ENCODE results near the gene MLN.

Gene MLN

DNA sequence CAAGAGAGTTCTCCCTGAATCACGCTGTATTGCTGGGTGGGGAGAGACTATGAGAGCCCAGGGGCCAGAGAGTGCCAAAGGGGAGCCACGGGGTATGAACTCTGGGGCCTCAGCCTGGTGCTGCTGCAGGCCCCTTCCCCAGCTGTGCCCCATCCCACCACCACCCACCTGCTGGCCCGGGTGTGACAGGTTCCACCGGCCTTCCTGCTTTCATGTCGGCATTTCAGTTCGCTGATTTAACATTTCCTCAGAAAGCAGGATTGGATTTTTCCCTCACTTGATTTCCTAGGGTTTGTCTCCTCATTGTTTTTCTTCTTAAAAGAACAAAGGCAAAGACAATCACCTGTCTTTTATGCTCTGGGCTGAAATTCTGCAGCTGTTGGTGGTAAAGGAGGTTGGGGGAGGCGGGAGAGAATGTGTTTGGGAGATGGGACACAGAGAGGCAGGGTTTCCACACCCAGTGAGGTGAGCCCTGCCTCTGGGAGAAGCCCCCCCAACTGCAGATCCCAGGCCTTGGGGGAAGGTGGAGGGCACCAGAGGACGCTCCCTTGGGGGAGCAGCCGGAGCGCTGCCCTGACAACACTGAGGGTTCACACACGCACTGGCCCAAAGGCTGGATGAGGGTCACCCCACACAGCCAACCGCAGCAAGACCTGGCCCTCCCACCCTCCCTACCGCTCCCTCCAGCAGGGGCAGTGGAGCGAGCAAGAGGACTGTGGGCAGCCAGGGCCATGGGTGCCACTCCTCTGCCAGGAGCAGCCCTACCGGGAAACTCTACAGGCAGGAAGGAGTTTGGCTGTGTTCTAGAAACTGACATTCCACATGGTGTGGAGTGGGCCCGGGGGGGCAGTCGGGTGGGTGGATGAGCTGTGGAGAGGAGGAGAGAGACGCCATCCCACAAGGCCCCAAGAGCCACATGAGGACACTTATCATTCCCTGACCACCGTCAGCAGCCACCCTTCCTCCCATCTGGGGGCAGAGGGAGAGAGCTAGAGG, 10.5 kb upstream of the MLN start:
- DNase-seq (ENCODE audit: low read depth in 3 of 3) = no peak

GRCh38 chr6:33813246-33813904, 9.6 kb upstream of the MLN start:
- no peak for DNase-seq (ENCODE audit: low read depth in 3 of 3)

- peak in 1 of 3 donors; percentile 17 for DNase-seq (ENCODE audit: low read depth in 3 of 3)
Measured at GRCh38 chr6:33812669-33813068, 8.9 kb upstream of the MLN start.

GRCh38 chr6:33809594-33809993, 5.8 kb upstream of the MLN start:
- DNase-seq (ENCODE audit: low read depth in 3 of 3) = no peak

- no peak for DNase-seq (ENCODE audit: low read depth in 3 of 3)
Measured at GRCh38 chr6:33808641-33809180, 4.9 kb upstream of the MLN start.

DNA sequence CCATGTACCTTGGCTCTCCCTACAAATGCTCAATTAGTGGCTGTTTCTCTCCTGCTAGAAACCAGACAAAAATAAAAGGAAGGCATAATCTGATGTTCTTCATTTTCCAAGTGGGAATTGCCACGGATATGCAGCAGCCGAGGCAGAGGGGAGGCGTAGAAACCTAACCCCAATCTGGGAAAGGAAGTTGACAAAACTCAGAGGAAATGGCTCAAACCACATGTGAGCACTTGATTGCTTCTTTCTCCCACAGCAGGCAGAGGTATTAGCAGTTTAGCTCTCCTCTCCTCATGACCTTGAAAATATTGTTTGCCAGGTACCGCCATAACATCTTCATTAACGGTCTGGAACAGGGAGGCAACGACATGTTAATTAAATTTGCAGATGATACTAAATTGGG, 3.8 kb upstream of the MLN start:
- DNase-seq (ENCODE audit: low read depth in 3 of 3) = no peak

GRCh38 chr6:33806841-33807240, 3.0 kb upstream of the MLN start:
- DNase-seq (ENCODE audit: low read depth in 3 of 3) = no peak

DNA sequence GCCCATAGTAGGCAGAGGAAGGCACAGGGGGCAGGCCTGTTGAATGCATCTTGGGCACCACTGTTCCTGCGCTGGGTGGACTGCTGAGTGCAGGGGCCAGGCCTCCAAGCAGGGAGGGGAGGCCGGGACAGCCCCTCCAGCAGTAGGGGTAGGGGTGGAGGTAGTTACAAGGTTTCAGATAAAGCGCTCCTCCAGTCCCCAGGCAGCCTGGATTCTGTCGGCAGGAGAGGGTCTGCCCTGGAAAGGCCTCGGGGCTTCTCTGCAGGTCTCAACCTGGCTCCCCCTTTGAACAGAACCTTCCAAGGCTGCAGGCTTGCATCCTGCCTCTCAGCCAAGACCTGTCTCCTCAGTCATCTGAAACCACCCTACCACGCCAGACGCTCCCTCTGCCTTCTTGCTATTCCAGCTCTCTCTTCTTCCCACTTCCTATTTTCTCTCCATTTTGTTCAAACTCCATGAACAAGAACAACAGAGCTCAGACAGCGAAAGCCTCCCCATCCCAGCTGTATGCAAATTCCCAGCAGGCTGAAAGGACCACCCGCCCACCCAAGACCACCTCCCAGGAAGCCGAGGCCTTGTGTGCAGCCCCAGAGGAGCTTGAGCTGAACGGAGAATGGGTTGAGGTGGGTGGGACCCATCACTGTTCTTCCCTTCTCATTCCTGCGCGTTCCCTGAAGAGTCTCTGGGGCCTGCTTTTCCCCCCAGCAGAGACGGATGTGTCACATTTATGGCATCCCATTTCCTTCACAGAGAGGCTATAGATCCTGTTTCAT, 1.4 kb downstream of the MLN start:
- no peak for DNase-seq (ENCODE audit: low read depth in 3 of 3)

DNA sequence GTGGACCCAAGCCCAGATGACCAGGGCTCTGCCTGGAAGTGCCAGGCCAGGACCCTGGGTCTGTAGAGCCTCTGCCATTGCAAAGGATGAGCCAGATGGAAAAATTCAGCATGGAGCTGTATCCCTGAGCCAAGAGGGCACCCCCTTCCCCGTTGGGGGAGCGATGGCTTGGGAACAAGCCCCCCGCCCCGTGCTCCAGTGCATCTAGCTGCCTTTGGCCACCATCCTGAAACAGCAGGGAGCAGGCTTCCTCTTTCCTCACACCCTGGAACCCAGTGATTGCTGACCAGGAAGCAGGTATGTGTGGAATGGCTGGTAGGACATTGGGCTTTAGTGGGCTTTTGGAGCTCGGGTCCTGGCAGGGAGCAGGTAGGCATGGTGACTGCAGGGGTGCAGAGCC, 2.2 kb downstream of the MLN start:
- DNase-seq (ENCODE audit: low read depth in 3 of 3) = no peak

GRCh38 chr6:33800248-33800969, 3.4 kb downstream of the MLN start:
- no peak for DNase-seq (ENCODE audit: low read depth in 3 of 3)

GRCh38 chr6:33799454-33800113, 4.2 kb downstream of the MLN start:
- DNase-seq (ENCODE audit: low read depth in 3 of 3) = no peak

GRCh38 chr6:33798343-33798848, 5.4 kb downstream of the MLN start:
- no peak for DNase-seq (ENCODE audit: low read depth in 3 of 3)

DNA sequence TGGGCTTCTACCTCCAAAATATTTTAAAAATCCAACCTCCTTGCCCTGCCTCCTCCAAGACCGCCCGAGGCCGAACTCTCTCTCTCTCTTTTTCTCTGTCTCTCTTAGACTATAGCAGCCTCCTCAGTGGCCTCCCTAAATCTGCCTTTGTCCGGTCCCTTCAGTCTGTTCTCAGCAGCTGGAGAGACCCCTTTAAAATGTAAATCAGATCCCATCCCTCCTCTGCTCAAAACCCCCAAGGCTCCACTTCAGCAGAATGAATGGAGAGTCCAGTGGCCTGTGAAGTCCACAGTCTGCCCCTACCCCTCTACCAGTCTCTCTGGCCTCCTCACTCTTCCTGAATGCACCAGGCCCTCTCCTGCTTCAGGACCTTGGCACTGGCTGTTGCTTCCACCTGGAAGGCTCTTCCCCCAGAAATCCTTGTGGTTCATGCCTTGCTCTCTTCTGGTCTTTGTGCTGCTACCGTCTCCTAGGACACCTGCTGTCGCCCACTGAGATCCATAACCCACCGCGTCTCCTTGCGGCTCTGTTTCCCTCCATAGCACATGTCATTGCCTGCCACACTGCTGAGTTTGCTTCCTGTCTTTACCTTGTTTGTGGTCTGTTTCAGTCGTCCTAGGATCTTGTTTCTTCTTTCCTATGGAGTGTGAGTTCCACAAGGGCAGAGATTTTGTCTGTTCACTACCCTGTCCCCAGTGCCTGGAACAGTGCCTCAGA, 6.0 kb downstream of the MLN start:
- DNase-seq (ENCODE audit: low read depth in 3 of 3) = no peak

DNA sequence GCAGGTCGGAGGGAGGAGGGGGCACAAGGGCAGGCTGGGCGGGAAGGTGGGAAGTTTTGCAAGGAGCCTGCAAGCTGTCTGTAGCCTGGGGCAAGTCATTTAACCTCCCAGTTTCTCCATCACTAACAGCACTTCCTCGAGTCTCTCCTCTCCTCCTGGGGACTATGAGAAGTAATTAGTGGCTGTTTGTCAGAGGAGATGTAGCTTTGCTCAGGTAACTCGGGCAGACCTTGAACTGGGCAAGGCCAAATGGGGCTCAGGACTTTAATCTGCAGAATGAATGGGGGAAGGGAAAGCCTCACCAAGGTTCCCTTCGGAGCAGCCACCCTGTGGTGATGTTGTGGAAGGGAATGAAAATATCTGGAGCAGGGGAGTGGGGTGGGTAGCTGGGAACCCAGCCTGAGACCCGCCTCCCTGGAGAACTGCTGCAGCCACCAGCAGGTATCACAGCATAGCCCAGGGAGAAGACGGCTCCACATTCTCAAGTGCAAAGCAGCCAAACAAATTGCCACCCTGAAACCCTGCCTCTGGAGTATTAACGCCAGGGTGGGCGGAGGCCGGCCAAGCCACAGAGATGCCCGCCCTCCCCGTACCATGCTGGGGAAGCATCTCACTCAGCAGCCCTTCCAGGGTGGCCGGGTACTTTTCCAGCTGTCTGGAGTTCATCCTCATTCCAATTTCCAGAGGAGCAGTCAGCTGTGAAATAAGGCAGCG, 8.7 kb downstream of the MLN start:
- no peak for DNase-seq (ENCODE audit: low read depth in 3 of 3)

DNA sequence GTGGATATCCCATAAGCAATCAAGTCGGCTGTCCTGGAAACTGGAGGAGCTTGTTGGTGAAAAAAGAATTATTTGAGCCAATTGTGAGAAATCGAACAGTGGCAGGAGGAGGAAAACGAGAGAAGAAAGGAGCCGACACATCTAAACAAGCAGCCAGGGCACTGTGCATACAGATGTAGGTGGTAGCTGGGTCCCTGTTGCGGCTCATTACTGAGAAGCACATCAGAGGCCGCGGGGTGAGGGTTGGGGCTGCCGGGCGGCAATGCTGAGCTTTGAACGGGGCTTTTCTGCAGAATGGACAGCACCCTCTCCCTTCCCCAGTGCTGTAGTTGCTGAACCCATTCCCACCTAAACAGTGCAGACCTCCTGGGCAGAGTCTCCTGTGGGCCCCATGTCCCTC, 10.8 kb downstream of the MLN start:
- no peak for DNase-seq (ENCODE audit: low read depth in 3 of 3)

- DNase-seq (ENCODE audit: low read depth in 3 of 3) = no peak
Measured at GRCh38 chr6:33791620-33792019, 12.2 kb downstream of the MLN start.

DNA sequence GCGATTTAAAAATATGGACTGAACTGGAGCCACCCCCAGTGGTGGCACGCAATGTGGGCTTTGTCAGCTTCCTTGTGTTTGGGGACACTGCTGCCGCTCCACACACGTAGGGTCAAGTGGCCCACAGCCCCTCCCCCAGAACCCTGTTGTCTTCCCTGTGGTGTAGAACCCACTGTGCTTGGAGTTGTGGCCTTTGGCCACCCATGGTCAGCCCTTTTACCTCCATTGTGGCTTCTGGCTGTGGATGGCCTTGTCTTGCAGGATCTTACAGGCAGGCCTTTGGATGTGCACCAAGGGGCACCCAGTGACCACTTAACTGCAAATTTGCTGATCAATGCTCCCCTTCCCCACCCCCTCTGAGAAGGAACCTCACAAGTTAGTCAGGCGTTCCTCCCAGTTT, 12.9 kb downstream of the MLN start:
- DNase-seq (ENCODE audit: low read depth in 3 of 3) = no peak

- DNase-seq (ENCODE audit: low read depth in 3 of 3) = no peak
Measured at GRCh38 chr6:33790379-33790778, 13.4 kb downstream of the MLN start.

- no peak for DNase-seq (ENCODE audit: low read depth in 3 of 3)
Measured at GRCh38 chr6:33789550-33789895, 14.3 kb downstream of the MLN start.
